H1 (cell line): ENCODE results near the gene PTCH1. TPM values are rescaled to one million over a fixed set of nuclear protein-coding genes. Genes with fewer than 3 reads are reported as not detected.

Experiments
- CTCF ChIA-PET: fragments of 300-600 bp; sonication (Branson Sonifier 250); formaldehyde crosslinking; loops from one replicate; lab custom pipeline; 2021; ENCODE audit not compliant: partially characterized antibody; lab: Charles Lee
- POLR2A ChIA-PET: fragments of 300-600 bp; sonication (Branson Sonifier 250); formaldehyde crosslinking; loops from one replicate; lab custom pipeline; 2021; ENCODE audit warnings: inconsistent platforms; ENCODE audit not compliant: partially characterized antibody; lab: Charles Lee
- DNase-seq, 2 experiments: peaks; one replicate each; pipeline versions ENCODE4 v3.0.0 to v3.0.0-alpha.2; 2010 to 2022; ENCODE audit warnings: low spot score in 2 of 2, low read depth in 1 of 2, mixed read lengths in 1 of 2
- FAIRE-seq: peaks from 2 replicates; lab custom pipeline; 2011; peaks lifted over from hg19 to GRCh38; lab: Jason Lieb, UNC
- H2AFZ ChIP-seq: 2 replicates; pipeline ENCODE4 v1.8.1; 2012; ENCODE audit warnings: low read length, inconsistent platforms
- H2AK5ac ChIP-seq: 2 replicates; pipeline ENCODE4 v1.6.1; 2013; ENCODE audit warnings: low read depth, low read length
- H2BK120ac ChIP-seq: replicated peaks from 2 replicates; pipeline ENCODE3; 2013; ENCODE audit warnings: low read depth, low read length, inconsistent platforms
- H2BK12ac ChIP-seq: 2 replicates; pipeline ENCODE4 v1.6.1; 2013; ENCODE audit warnings: low read depth, low read length
- H2BK15ac ChIP-seq: 2 replicates; pipeline ENCODE4 v1.6.1; 2013; ENCODE audit warnings: low read length
- H2BK20ac ChIP-seq: 2 replicates; pipeline ENCODE4 v1.6.1; 2013; ENCODE audit warnings: low read length
- H2BK5ac ChIP-seq: 2 replicates; pipeline ENCODE4 v1.6.1; 2013; ENCODE audit warnings: low read depth, low read length
- H3K14ac ChIP-seq: 2 replicates; pipeline ENCODE4 v1.6.1; 2013; ENCODE audit warnings: inconsistent platforms; ENCODE audit not compliant: insufficient read length
- H3K18ac ChIP-seq: 2 replicates; pipeline ENCODE4 v1.6.1; 2013; ENCODE audit warnings: low read length; ENCODE audit errors: extremely low read depth
- H3K23ac ChIP-seq: 2 replicates; pipeline ENCODE4 v1.6.1; 2013; ENCODE audit warnings: inconsistent platforms; ENCODE audit not compliant: insufficient read length
- H3K23me2 ChIP-seq: 2 replicates; pipeline ENCODE4 v1.6.1; 2013; ENCODE audit warnings: low read depth, low read length
- H3K27ac ChIP-seq: 2 replicates; pipeline ENCODE4 v1.6.1; 2011; ENCODE audit warnings: low read depth, low read length, inconsistent platforms
- H3K27me3 ChIP-seq, 4 experiments: replicated peaks in 1 of 4; 1 replicate in 1 of 4; 2 replicates in 3 of 4; pipeline versions ENCODE4 v1.6.1 to v1.8.1; 2011 to 2013; ENCODE audit warnings: low read length in 3 of 4, mild to moderate bottlenecking in 3 of 4, inconsistent platforms in 2 of 4, mixed read lengths in 2 of 4, moderate library complexity in 1 of 4; ENCODE audit not compliant: control insufficient read depth in 3 of 4, insufficient read depth in 3 of 4; ENCODE audit errors: extremely low read depth in 1 of 4
- H3K36me3 ChIP-seq, 4 experiments: 2 replicates each; pipeline versions ENCODE4 v1.6.1 to v1.8.1; 2011 to 2013; ENCODE audit warnings: mild to moderate bottlenecking in 4 of 4, low read length in 3 of 4, moderate library complexity in 2 of 4, control low read depth in 1 of 4, inconsistent platforms in 1 of 4; ENCODE audit not compliant: insufficient read depth in 4 of 4, control insufficient read depth in 2 of 4
- H3K4ac ChIP-seq: replicated peaks from 2 replicates; pipeline ENCODE3; 2013; ENCODE audit warnings: low read length, low read depth, mixed read lengths, inconsistent platforms; ENCODE audit not compliant: insufficient read length
- H3K4me1 ChIP-seq, 4 experiments: replicated peaks in 1 of 4; 1 replicate in 1 of 4; 2 replicates in 3 of 4; pipeline versions ENCODE4 v1.6.1 to v1.8.1; 2011 to 2013; ENCODE audit warnings: low read length in 3 of 4, inconsistent platforms in 2 of 4, mixed read lengths in 1 of 4; ENCODE audit not compliant: insufficient read depth in 4 of 4, control insufficient read depth in 3 of 4
- H3K4me2 ChIP-seq, 2 experiments: 2 replicates each; pipeline versions ENCODE4 v1.6.1 to v1.8.1; 2011 to 2013; ENCODE audit warnings: low read depth in 2 of 2, low read length in 2 of 2, control low read depth in 1 of 2, inconsistent platforms in 1 of 2, mild to moderate bottlenecking in 1 of 2; ENCODE audit not compliant: insufficient read depth in 1 of 2
- H3K4me3 ChIP-seq, 4 experiments: fragments of 200-600, 300-600 bp in 1 of 4; sonication (generic), shearing (Covaris generic), sonication (Bioruptor Twin) in 1 of 4; 2 replicates each; pipeline versions ENCODE4 v1.5.1 to v1.8.1; 2011 to 2016; ENCODE audit warnings: low read length in 4 of 4, low read depth in 3 of 4, control low read depth in 2 of 4, inconsistent platforms in 2 of 4, mild to moderate bottlenecking in 2 of 4, mixed read lengths in 1 of 4, moderate library complexity in 1 of 4; ENCODE audit not compliant: insufficient read depth in 2 of 4; ENCODE audit errors: extremely low read depth in 1 of 4
- H3K56ac ChIP-seq: replicated peaks from 2 replicates; pipeline ENCODE3; 2013; ENCODE audit warnings: low read depth, mild to moderate bottlenecking, mixed read lengths, low read length, inconsistent platforms; ENCODE audit not compliant: insufficient read length
- H3K79me1 ChIP-seq: 2 replicates; pipeline ENCODE4 v1.6.1; 2013; ENCODE audit warnings: low read depth, low read length, control low read depth
- H3K79me2 ChIP-seq, 2 experiments: 2 replicates each; pipeline versions ENCODE4 v1.6.1 to v1.8.1; 2012 to 2013; ENCODE audit warnings: low read length in 2 of 2, mild to moderate bottlenecking in 2 of 2, inconsistent platforms in 1 of 2; ENCODE audit not compliant: insufficient read depth in 2 of 2, control insufficient read depth in 1 of 2
- H3K9ac ChIP-seq, 4 experiments: replicated peaks in 1 of 4; 1 replicate in 1 of 4; 2 replicates in 3 of 4; pipeline versions ENCODE4 v1.6.1 to v1.8.1; 2011 to 2013; ENCODE audit warnings: low read depth in 3 of 4, low read length in 3 of 4, control low read depth in 2 of 4, mild to moderate bottlenecking in 2 of 4, moderate library complexity in 2 of 4, inconsistent platforms in 1 of 4; ENCODE audit errors: extremely low read depth in 1 of 4
- H3K9me3 ChIP-seq, 2 experiments: 2 replicates each; pipeline versions ENCODE4 v1.6.1 to v1.8.1; 2012 to 2013; ENCODE audit warnings: mild to moderate bottlenecking in 2 of 2, moderate library complexity in 2 of 2, control low read depth in 1 of 2, inconsistent platforms in 1 of 2, low read depth in 1 of 2, low read length in 1 of 2, mixed read lengths in 1 of 2; ENCODE audit not compliant: insufficient read depth in 2 of 2
- H4K20me1 ChIP-seq, 2 experiments: replicated peaks in 1 of 2; 2 replicates each; pipeline versions ENCODE3 to v1.8.1; 2011 to 2013; ENCODE audit warnings: inconsistent platforms in 2 of 2, low read length in 2 of 2, mild to moderate bottlenecking in 1 of 2; ENCODE audit not compliant: insufficient read depth in 2 of 2, control insufficient read depth in 1 of 2
- H4K5ac ChIP-seq: 2 replicates; pipeline ENCODE4 v1.6.1; 2013; ENCODE audit warnings: low read length, low read depth, mixed read lengths, inconsistent platforms; ENCODE audit not compliant: insufficient read length
- H4K8ac ChIP-seq: 2 replicates; pipeline ENCODE4 v1.8.0; 2013; ENCODE audit warnings: mild to moderate bottlenecking, moderate library complexity, low read length, inconsistent platforms; ENCODE audit not compliant: insufficient read depth; ENCODE audit errors: extremely low read depth
- H4K91ac ChIP-seq: replicated peaks from 2 replicates; pipeline ENCODE3; 2013; ENCODE audit warnings: low read length, mixed read lengths, inconsistent platforms; ENCODE audit not compliant: insufficient read length
- GABPA ChIP-seq: IDR thresholded peaks from 2 replicates; pipeline ENCODE4 v1.6.1; 2011; ENCODE audit warnings: mild to moderate bottlenecking, low read length, moderate library complexity, borderline replicate concordance; ENCODE audit not compliant: insufficient read depth
- GTF2F1 ChIP-seq: IDR thresholded peaks from 2 replicates; pipeline ENCODE4 v1.6.1; 2012; ENCODE audit warnings: low read depth, low read length, improper control_type of control experiment, borderline replicate concordance
- MAFK ChIP-seq: IDR thresholded peaks from 2 replicates; pipeline ENCODE4 v1.6.1; 2012; ENCODE audit warnings: low read depth, mild to moderate bottlenecking, improper control_type of control experiment, low read length
- SP2 ChIP-seq: IDR thresholded peaks from 2 replicates; pipeline ENCODE4 v1.6.1; 2012; ENCODE audit warnings: mild to moderate bottlenecking, low read length, inconsistent platforms
- SUZ12 ChIP-seq: fragments of 200-600 bp; sonication (generic); IDR thresholded peaks from 2 replicates; pipeline ENCODE4 v1.6.1; 2012; ENCODE audit warnings: mild to moderate bottlenecking, inconsistent platforms, low read length, moderate library complexity, mixed read lengths
- WGBS, 2 experiments: shearing (Covaris generic) in 1 of 2; methylation state at CpG; one replicate each; pipeline versions ENCODE4 v1.1.6 to v1.1.7; 2013 to 2015; ENCODE audit warnings: low lambda C conversion rate in 2 of 2, mixed read lengths in 2 of 2, inconsistent platforms in 1 of 2, low coverage in 1 of 2, missing lambda C conversion rate in 1 of 2; ENCODE audit not compliant: insufficient replicate concordance in 2 of 2, insufficient coverage in 1 of 2, insufficient read length in 1 of 2; ENCODE audit errors: extremely low coverage in 1 of 2, missing lambda C conversion rate in 1 of 2; 5-methylcytosine and 5-hydroxymethylcytosine counted together
- polyA plus RNA-seq, 7 experiments: library from polyadenylated mRNA; depleted of rRNA in 3 of 7; stranded (reverse) in 5 of 7; unstranded in 2 of 7; fragments of >200 nt in 5 of 7; fragments of 200-250 nt in 2 of 7; gene quantifications; 1 replicate in 5 of 7; 2 replicates in 1 of 7; 4 replicates in 1 of 7; pipeline versions ENCODE4 v1.2.1 to v1.2.3, GENCODE V29; 2011 to 2013; ENCODE audit warnings: missing spikeins in 2 of 7, mixed read lengths in 2 of 7
- total RNA-seq: library from RNA; stranded (reverse); fragmentation: NEBNext Ultra II Directional; extraction: Animal tissue kit (Norgen Biotek cat#: 25700); gene quantifications from 2 replicates; pipeline ENCODE4 v1.2.1, GENCODE V29; 2021
- TF ChIP-seq, protein P1 (sequence below): IDR thresholded peaks from 2 replicates; pipeline ENCODE4 v1.6.1; 2012; ENCODE audit warnings: low read length, inconsistent platforms
- TF ChIP-seq, protein P2 (sequence below): IDR thresholded peaks from 2 replicates; pipeline ENCODE4 v1.6.1; 2011; ENCODE audit warnings: low read length, improper control_type of control experiment

The PTCH1 gene
- total and polyA plus RNA-seq, 2 of the 8 experiments (the other 6 are each of a cell fraction or from before 2014, with no cell fraction given) = 6.4 to 34.1 TPM

DNA sequence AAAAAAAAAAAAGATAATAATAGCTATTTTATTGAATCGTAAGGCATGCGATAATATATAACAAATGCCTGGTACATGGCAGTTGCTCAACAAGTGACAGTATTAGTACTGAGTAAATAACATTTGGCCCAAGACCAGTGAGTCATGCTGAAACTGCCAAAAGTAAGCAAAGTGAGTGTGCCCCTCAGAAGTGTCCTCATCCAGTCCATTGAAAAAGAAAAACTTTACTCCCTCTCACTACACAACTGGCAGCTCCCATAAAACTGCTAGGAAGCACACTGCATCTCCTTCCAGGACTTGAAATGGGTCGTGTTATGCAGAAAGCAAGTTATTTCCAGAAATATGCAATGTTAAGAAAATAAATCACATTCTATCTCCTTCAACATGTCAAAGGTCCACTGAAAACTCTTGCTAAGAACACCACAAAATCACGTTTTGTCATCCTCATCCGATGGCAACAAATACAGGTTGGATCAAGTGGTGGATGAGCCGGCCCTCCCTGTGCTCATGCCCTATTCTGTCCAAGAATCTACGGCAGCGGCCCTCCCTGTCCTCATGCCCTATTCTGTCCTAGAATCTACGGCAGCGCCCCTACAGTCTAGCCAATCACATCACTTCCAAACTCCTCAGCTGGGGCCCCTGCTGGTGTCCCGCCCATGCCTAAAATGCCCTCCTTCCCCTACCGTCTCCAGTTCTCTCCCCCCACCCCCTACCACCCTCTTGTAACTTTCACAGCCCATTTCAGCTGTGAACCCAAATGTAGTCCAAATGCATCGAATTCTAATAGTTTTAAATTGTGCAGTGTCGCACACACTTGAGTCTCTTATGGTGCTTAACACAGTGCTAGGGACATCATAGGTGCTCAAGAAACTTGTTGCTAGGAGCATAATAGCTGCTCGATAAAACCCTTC lies 12.5 kb downstream of the PTCH1 start:
- no peak overlapping the region for H3K23ac ChIP-seq
- peaks cover 21% of the 10 kb centered on the region; the same call in 1 of the 2 replicates for H3K23me2 ChIP-seq
- no peak overlapping the region for H2AK5ac ChIP-seq
- H3K18ac ChIP-seq = no peak overlapping the region; the same call in 1 of the 2 replicates
- H4K5ac ChIP-seq = no peak overlapping the region
- peaks cover 5 to 12% of the 10 kb centered on the region in 2 experiments for H4K20me1 ChIP-seq
- no peak overlapping the region for H2BK5ac ChIP-seq
- H2BK12ac ChIP-seq = peak overlapping the region; percentile 32; the same call in 1 of the 2 replicates
- H3K9ac ChIP-seq = peak overlapping the region in 1 of 4 experiments; percentile 54; a peak in 1 of 7 replicates
- peak in 1 of 2 experiments; percentile 69 for DNase-seq
- ChIA-PET POLR2A (interaction anchor here (0.8 to 1.8 kb wide), 2 partner anchors 9 kb away, joined by 4 to 7 read pairs; no protein-coding TSS in a partner anchor), CTCF (interaction anchor here (0.6 to 1.6 kb wide), 7 partner anchors 9 to 918 kb away, joined by 3 to 4 read pairs (median 3); no protein-coding TSS in a partner anchor)
- H3K14ac ChIP-seq = no peak overlapping the region
- peaks cover 8% of the 10 kb centered on the region; the same call in 1 of the 2 replicates for H3K79me1 ChIP-seq
- no peak overlapping the region; the same call in 1 of the 2 replicates for H2BK20ac ChIP-seq
- no peaks in the 10 kb centered on the region for H3K9me3 ChIP-seq
- H3K36me3 ChIP-seq = no peaks in the 10 kb centered on the region; a peak in 1 of 8 replicates
- no peak overlapping the region; the same call in 1 of the 2 replicates for H2BK15ac ChIP-seq
- H3K4me2 ChIP-seq = peak overlapping the region; percentile 75 to 93
- H2BK120ac ChIP-seq = peak overlapping the region; percentile 48
- 31% methylated on average over 15 of the region's 15 CpGs; no CpG with 5 or more reads in 1 of the 2 experiments for WGBS, 2 experiments
- no peak overlapping the region for H3K4ac ChIP-seq
- no peak overlapping the region for H2AFZ ChIP-seq
- no peak overlapping the region for H3K27ac ChIP-seq
- H3K4me1 ChIP-seq = peaks cover 3 to 8% (median 5%) of the 10 kb centered on the region in 4 experiments; a peak in 6 of 7 replicates
- peak overlapping the region; percentile 6 to 94 (median 73); a peak in 5 of 8 replicates for H3K4me3 ChIP-seq
- H3K27me3 ChIP-seq = no peaks in the 10 kb centered on the region
- FAIRE-seq = no peak
- peaks cover 7 to 59% of the 10 kb centered on the region in 2 experiments; a peak in 3 of 4 replicates for H3K79me2 ChIP-seq
- H4K91ac ChIP-seq = no peak overlapping the region
- no peak overlapping the region for H3K56ac ChIP-seq
- no peak overlapping the region for H4K8ac ChIP-seq
- TF ChIP-seq, protein P1, sequence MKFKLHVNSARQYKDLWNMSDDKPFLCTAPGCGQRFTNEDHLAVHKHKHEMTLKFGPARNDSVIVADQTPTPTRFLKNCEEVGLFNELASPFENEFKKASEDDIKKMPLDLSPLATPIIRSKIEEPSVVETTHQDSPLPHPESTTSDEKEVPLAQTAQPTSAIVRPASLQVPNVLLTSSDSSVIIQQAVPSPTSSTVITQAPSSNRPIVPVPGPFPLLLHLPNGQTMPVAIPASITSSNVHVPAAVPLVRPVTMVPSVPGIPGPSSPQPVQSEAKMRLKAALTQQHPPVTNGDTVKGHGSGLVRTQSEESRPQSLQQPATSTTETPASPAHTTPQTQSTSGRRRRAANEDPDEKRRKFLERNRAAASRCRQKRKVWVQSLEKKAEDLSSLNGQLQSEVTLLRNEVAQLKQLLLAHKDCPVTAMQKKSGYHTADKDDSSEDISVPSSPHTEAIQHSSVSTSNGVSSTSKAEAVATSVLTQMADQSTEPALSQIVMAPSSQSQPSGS = no peak
- TF ChIP-seq, protein P2, sequence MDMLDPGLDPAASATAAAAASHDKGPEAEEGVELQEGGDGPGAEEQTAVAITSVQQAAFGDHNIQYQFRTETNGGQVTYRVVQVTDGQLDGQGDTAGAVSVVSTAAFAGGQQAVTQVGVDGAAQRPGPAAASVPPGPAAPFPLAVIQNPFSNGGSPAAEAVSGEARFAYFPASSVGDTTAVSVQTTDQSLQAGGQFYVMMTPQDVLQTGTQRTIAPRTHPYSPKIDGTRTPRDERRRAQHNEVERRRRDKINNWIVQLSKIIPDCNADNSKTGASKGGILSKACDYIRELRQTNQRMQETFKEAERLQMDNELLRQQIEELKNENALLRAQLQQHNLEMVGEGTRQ = no peak
- TF ChIP-seq SUZ12 (no peak), GTF2F1 (no peak), MAFK (no peak), SP2 (no peak), GABPA (no peak)
